ENCODE data around the gene ITPKB. TPM values are rescaled to one million over a fixed set of nuclear protein-coding genes. Genes with fewer than 3 reads are reported as not detected.

The ITPKB gene
- polyA plus RNA-seq, 1 of the 3 experiments (the other 2 are of a cell fraction), result 2.4 TPM

- TF ChIP-seq RAD21 (IDR thresholded peaks at IDR 0.05; ENCODE audit: low read length) (no peak), MEF2A (IDR thresholded peaks at IDR 0.05; ENCODE audit: borderline replicate concordance, low read depth) (no peak), RFX5 (IDR thresholded peaks at IDR 0.05; ENCODE audit: low read length) (no peak)
- TF ChIP-seq, protein P1, sequence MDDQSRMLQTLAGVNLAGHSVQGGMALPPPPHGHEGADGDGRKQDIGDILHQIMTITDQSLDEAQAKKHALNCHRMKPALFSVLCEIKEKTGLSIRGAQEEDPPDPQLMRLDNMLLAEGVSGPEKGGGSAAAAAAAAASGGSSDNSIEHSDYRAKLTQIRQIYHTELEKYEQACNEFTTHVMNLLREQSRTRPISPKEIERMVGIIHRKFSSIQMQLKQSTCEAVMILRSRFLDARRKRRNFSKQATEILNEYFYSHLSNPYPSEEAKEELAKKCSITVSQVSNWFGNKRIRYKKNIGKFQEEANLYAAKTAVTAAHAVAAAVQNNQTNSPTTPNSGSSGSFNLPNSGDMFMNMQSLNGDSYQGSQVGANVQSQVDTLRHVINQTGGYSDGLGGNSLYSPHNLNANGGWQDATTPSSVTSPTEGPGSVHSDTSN (IDR thresholded peaks at IDR 0.05), result no peak
Measured at GRCh38 chr1:226656201-226656600, 82.9 kb downstream of the ITPKB start (continued).

GRCh38 chr1:226655251-226656163 lies 83.6 kb downstream of the ITPKB start:
- H3K9ac ChIP-seq, result no peak overlapping the region
- POLR2A ChIA-PET, result no interaction called here
- H3K4me2 ChIP-seq, result 0 out of 2 replicates have a peak overlapping the region, but pooled peaks have one; percentile 19
- no peaks in the 10 kb centered on the region for H3K36me3 ChIP-seq (replicated peaks in 1 of 2; ENCODE audit: control insufficient read depth in 1 of 2, insufficient read depth in 2 of 2, low read length in 1 of 2)
- no peaks in the 10 kb centered on the region for H3F3A ChIP-seq (replicated peaks; ENCODE audit: insufficient read depth)
- TF ChIP-seq, protein P2, sequence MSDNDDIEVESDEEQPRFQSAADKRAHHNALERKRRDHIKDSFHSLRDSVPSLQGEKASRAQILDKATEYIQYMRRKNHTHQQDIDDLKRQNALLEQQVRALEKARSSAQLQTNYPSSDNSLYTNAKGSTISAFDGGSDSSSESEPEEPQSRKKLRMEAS (IDR thresholded peaks at IDR 0.05; ENCODE audit: low read depth), result no peak
- no peak for TF ChIP-seq TCF12 (IDR thresholded peaks at IDR 0.05)
- TF ChIP-seq GATA2 (CRISPR knock-in tag; IDR thresholded peaks at IDR 0.05), result no peak
- no peak for TF ChIP-seq CTCF (IDR thresholded peaks at IDR 0.05)
- no peak for TF ChIP-seq MXI1 (IDR thresholded peaks at IDR 0.05; ENCODE audit: low read depth, low read length)
- no peak for TF ChIP-seq FOXJ3 (CRISPR knock-in tag; IDR thresholded peaks at IDR 0.05)
- TF ChIP-seq JUND (IDR thresholded peaks at IDR 0.05), result no peak
- TF ChIP-seq EZH2phosphoT487 (IDR thresholded peaks at IDR 0.05; ENCODE audit: borderline replicate concordance, low read depth), result no peak
- no peak for TF ChIP-seq POLR2AphosphoS5 (IDR thresholded peaks at IDR 0.05; ENCODE audit: low read depth, low read length)
- no peak for TF ChIP-seq TAF1 (IDR thresholded peaks at IDR 0.05; ENCODE audit: borderline replicate concordance, low read depth, low read length)
- no peaks in the 10 kb centered on the region for H3K9me3 ChIP-seq
- H3K9me2 ChIP-seq, result no peaks in the 10 kb centered on the region
- no peak for DNase-seq
- peaks cover 30 to 32% of the 10 kb centered on the region in 2 experiments for H3K4me1 ChIP-seq (ENCODE audit: control insufficient read depth in 1 of 2, insufficient read depth in 2 of 2, low read depth in 1 of 2, low read length in 1 of 2)
- H3K4me3 ChIP-seq (ENCODE audit: low read depth in 2 of 2, low read length in 1 of 2), result no peak overlapping the region
- 97% methylated on average over 11 of the region's 12 CpGs for WGBS (ENCODE audit: low lambda C conversion rate)
- no peaks in the 10 kb centered on the region for H3K79me2 ChIP-seq (ENCODE audit: insufficient read depth)
- H2AFZ ChIP-seq (ENCODE audit: low read depth), result no peak overlapping the region
- H4K20me1 ChIP-seq (ENCODE audit: insufficient read depth), result no peaks in the 10 kb centered on the region
- no peaks in the 10 kb centered on the region for H3K27me3 ChIP-seq (ENCODE audit: insufficient read depth)
- CTCF ChIA-PET, result interaction anchor here (0.9 to 1.3 kb wide), 2 partner anchors 47 to 154 kb away, joined by 3 to 5 read pairs; no protein-coding TSS in a partner anchor
- H3K27ac ChIP-seq (ENCODE audit: low read depth in 2 of 2, low read length in 1 of 2), result no peak overlapping the region
